GM18502 (cell line): Measurements from ENCODE around the gene AXIN1.
"Not testable (repeated sequence)": the region's sequence is repeated elsewhere in the genome, so short reads cannot be mapped to it uniquely, and the experiment has no call there.

Source experiments
- ATAC-seq: cut with Tn5 transposase; IDR thresholded peaks from one replicate; pipeline ENCODE4 v1.9.1; 2021; ENCODE audit warnings: mild to moderate bottlenecking; ENCODE audit not compliant: unreplicated experiment, poor library complexity

Gene AXIN1

DNA sequence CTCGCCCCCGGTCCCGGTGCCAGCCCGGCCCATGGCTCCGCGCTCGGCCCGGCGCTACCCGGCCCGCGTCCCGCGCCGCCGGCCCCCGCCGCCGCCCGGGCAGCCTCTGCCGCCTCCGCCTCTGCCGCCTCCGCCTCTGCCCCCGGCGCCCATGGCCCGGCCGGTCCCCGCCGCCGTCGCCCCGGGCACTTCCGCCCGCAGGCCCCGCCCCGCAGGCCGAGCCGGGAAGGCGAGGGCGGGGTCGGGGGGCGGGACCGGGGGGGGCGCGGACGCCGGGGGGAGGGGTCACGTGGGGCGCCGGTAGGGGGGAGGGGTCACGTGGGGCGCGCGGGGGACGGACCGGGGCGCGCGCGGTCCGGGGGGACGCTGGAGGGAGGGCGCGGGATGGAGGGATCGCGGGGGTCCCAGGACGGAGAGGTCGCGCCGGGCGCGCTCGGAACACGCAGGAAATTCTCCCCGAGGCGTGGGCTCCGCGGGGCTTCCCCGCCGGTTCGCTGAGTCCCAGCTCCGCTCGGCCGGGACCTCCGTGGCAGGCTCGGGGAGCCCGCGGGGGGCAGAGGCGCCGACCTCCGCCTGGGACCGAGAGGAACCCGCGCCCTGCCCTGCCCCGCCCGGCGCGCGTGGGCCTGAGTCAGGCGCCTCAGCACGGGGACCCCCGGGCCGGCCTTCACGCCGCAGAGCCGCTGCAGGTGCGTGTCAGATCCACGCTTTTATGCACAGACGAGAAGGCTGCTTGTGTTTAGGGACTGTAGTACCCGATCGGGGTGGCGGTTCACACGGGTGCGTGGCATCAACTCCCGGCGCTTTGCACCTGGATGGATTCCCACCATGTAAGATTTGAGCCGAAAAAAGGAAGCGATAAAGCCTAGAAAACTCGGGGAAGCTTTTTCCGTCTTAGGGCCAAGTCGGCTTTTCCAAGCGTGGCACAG, 29.5 kb upstream of the AXIN1 start, which contains the start of gene PGAP6:
TSS of gene PGAP6 (minus strand) at position 190 of the 929 bp plus-strand sequence. CDS start at position 33, 157 bp downstream.
- peak; percentile 64 for ATAC-seq

GRCh38 chr16:381012-381788, 28.7 kb upstream of the AXIN1 start:
- peak; percentile 11 for ATAC-seq

GRCh38 chr16:380762-381011, 28.2 kb upstream of the AXIN1 start:
- no peak for ATAC-seq

- ATAC-seq = no peak
These were observed 27.6 kb upstream of the AXIN1 start for GRCh38 chr16:379961-380761.

GRCh38 chr16:379183-379960, 26.8 kb upstream of the AXIN1 start:
- no peak for ATAC-seq

- no peak for ATAC-seq
These were observed 26.3 kb upstream of the AXIN1 start for GRCh38 chr16:378821-379182.

GRCh38 chr16:378113-378820, 25.7 kb upstream of the AXIN1 start:
- ATAC-seq = not testable (repeated sequence)

GRCh38 chr16:377419-377951, 25.0 kb upstream of the AXIN1 start:
- no peak for ATAC-seq

DNA sequence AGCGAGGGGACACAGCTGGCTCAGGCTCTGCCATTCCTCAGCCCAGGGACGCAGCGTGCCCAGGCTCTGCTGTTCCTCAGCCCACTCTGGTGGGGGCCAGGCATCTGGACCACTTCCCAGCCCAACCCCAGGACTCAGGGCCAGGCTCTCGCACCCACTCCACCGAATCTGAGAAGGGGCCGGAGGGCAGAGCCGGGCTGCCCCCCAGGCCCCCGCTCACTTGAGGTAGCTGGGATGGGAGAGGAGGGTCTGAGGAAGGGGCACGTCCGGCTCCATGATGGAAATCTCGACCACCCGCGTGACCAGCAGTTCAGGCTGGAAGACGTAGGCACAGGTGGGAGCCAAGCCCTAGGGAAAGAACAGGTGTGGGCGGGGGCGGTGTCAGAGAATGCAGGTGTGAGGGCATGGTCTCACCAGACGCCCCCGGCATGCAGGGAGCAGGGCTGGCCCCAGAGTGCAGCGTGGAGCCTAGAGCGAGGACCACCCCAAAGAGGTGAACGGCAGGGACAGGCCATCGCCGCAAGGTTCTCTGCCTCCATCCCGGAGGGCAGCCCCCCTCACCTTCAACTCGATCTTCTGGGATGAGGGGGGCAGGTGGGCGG, 24.4 kb upstream of the AXIN1 start:
- ATAC-seq = no peak

DNA sequence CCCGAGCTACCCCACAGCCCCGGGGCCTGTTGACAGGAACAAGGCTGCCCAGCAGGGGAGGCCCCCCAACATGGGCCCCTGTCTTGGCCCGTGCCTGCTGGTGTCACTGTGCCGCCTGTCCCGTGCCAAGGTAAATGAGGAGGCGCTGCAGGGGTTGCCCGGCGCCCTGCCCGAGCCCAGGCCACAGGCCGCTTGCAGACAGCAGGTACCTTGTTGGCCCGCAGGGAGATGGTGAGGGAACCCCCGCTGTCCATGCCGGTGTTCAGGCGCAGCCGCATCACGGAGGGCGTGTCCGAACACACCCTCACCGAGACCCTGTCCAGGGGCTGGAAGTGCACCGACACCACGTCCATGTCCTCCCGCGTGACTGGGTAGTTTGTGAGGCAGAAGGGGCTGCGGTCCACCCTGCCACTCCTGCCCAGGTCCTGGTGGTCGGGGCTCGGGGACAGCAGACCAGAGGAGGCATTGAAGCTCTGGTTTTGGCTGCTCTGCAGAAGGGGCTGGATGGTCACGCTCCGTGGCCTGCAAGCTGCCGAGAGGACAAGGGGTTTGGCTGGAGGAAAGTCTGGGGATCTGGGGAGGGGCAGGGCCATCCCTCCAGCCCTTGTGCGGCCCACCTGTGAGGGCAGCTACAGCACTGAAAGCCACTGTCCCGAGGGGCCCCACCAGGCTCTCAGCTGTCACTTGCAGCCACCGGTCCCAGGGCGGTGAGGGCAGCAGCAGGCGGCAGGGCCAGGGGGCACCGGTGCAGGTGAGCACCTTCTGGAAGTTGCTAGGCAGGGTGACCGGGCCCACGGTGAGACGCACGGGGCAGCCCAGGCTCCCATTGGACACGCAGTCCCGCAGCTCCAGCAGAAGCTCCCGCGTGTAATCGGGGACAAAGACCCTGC, 23.6 kb upstream of the AXIN1 start:
- ATAC-seq = no peak

- no peak for ATAC-seq
These were observed 22.7 kb upstream of the AXIN1 start for GRCh38 chr16:375212-375611.

DNA sequence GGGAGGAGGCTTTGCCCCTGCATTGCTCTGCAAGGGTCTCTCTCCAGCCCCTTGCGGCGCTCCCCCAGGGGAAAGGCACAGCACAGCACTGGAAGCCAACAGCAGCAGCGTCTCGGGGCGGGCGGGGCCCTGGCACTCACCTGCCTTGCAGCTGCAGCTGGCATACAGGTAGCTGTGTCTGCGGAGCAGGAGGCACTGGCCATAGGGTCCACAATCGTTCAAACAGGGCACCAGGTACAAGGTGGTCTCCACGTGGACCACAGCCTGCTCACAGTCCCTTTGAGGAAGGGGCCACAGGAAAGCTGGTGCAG, 22.0 kb upstream of the AXIN1 start:
- no peak for ATAC-seq

DNA sequence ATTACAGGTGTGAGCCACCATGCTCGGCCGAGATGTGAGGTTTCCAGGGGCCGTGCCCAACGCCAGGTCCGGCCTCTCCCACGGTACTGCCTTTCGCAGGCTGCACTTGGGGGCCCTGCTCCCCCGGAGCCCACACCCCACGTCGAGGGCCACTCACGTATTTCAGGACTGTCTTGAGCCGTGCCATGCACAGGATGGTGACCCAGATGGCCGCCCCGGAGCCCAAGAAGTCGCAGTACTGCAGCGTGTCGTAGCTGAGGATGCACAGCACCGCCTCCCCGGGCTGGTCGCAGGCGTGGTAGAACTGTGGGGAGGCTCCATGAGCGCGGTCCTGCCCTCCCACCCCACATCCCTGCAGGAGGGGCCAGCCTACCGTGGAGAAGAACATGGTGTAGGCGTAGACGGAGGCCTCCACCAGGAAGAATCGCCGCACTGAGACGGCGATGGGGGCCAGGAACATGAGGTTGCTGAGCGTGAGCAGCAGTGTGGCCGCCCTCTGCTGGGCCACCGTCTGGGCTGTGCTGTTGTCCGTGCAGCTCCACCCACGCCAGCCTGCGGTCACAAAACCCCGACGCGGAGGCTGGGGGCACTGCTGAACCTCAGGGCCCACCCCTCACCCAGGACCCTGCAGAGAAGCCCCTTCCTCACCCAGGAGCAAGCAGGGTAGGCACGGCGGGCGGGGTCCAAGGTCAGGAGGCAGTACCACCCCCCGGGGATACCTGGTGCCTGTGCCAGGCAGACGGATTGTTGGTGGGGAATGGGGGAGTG, 21.5 kb upstream of the AXIN1 start:
- no peak for ATAC-seq

GRCh38 chr16:373020-373598, 20.6 kb upstream of the AXIN1 start:
- no peak for ATAC-seq

GRCh38 chr16:372302-372983, 19.9 kb upstream of the AXIN1 start:
- ATAC-seq = no peak

DNA sequence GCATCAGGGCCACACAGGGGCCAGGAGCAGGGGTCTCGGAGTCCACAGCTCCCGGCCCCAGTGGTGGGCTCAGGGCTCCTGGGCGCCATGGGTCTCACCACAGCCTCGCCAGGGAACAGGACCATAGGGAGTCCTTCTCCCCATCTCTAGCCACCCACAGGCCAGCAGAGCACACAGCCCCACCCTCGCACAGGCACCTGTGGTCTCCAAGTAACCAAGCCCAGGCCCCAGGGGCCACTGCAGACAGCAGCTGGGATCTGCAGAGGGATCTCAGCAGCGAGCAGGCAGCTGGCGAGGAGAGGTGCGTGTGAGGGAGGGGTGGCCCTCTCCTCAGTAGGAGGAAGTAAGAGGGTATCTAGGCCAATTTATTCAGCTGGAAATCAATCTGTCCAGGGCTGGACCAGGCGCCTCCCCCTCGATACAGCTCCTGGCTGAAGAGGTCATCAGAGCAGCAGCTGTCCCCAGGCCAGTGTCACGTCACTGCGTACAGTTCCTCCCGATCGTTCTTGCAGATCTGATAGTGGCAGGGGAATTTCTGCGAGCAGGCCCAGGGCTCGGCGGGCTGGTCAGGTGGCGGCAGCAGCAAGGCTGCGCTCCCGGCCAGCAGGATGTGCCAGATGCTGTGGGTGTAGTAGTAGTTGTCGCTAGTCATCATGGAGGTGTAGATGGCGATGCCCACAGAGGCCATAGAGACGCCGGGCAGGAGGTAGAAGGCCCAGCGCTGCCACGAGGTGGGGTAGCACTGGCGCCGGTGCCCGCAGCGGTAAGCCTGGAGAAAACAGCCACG, 19.2 kb upstream of the AXIN1 start:
- no peak for ATAC-seq
